ENCODE results near the gene TCTA.

DNA sequence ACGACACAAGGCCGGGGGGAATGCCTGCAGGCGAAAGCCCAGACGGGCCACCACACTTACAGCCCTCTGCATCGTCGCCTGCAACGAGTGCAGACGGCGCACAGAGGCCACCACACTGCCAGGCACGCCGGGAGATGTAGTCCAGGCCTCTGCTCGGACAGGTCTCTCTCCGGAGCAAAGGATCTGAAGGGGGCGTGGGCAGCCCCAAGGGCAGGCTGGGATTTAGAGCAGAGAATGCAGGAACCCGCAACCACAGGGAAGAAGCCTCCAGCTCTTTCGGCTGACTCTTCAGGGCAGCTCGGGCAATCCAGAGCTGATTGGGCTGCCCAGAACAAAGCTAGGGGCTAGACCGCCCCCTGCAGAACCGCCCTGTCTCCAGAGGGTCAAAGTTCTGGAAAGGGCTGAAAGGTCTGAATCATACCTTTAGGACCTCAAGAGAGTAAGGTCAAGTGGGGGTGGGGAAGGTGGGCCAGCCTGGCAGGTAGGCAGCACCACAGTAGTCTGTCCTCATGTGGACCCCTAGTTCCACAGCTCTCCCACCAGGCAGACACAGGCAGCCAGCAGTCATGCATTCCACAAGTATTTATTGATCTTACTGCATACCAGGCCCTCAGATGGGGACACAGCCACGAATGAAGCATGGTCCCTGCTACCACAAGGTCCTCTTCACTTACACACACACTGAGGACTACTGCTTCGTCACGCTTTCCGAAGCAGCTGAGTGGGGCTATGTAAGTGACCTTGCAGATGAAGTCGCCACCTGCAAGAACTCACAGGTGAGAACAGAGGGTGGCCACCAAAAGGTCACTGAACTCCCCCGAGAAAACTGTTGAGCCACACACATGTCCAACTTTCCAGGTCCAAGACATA, 10.4 kb downstream of the TCTA start, which contains the start of gene AMT:
- TF ChIP-seq FOS (IDR thresholded peaks at IDR 0.05; ENCODE audit: borderline replicate concordance, insufficient read depth, low read length) (no peak), POLR2AphosphoS5 (IDR thresholded peaks at IDR 0.05; ENCODE audit: insufficient read depth, low read depth, low read length) (no peak), EZH2 (IDR thresholded peaks at IDR 0.05; ENCODE audit: borderline replicate concordance, low read depth, low read length, severe bottlenecking) (no peak)
- TF ChIP-seq, protein P1, sequence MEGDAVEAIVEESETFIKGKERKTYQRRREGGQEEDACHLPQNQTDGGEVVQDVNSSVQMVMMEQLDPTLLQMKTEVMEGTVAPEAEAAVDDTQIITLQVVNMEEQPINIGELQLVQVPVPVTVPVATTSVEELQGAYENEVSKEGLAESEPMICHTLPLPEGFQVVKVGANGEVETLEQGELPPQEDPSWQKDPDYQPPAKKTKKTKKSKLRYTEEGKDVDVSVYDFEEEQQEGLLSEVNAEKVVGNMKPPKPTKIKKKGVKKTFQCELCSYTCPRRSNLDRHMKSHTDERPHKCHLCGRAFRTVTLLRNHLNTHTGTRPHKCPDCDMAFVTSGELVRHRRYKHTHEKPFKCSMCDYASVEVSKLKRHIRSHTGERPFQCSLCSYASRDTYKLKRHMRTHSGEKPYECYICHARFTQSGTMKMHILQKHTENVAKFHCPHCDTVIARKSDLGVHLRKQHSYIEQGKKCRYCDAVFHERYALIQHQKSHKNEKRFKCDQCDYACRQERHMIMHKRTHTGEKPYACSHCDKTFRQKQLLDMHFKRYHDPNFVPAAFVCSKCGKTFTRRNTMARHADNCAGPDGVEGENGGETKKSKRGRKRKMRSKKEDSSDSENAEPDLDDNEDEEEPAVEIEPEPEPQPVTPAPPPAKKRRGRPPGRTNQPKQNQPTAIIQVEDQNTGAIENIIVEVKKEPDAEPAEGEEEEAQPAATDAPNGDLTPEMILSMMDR (IDR thresholded peaks at IDR 0.05; ENCODE audit: extremely low read depth in 1 of 2, insufficient read depth in 1 of 2, low read depth in 1 of 2, low read length in 2 of 2) = no peak

Data from endothelial cell of umbilical vein (primary cell).